ENCODE measurements around the gene COL27A1. TPM values are rescaled to one million over a fixed set of nuclear protein-coding genes. Genes with fewer than 3 reads are reported as not detected.

Gene COL27A1
- total RNA-seq, 2 experiments from 2014 or later: not detected

DNA sequence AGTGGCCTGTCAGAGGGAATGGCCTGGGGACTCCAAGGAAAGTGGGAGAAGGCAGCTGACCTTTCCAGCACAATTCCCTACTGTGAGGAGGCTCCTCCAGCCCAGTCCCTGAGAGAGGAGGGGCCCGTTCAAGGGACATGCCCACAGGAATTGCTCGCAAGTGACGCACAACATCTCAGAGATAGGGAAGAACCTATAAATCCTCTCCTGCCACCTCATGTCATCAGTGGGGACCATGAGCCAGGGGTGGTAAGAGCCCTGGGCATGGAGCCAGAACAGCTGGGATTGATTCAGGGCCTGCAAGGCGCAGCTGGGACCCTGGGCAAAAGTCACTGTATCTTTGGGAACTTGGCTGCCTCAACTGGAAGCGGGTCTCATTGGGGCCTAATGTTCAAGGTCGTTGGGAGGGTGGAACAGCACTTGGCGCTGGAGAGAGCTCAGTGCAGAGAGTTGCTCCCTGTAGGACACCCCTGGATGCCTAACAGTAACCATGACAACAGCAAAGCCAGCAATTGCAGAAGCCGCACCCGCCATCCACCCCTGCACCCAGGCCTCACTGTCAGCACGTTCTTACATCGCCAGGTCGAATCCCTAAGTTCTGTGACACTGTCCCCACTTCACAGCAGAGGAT is 126.3 kb downstream of the COL27A1 start:
- Histone ChIP-seq H3K9me2 (ENCODE audit: insufficient read depth, low read length) (no peaks in the 10 kb centered on the region), H4K20me1 (ENCODE audit: insufficient read depth, low read length) (no peaks in the 10 kb centered on the region), H3K27ac (ENCODE audit: low read depth, low read length, poor library complexity, severe bottlenecking) (no peak overlapping the region), H3K9me3 (ENCODE audit: low read length) (no peaks in the 10 kb centered on the region), H3K4me1 (ENCODE audit: insufficient read depth, low read length, poor library complexity, severe bottlenecking) (no peaks in the 10 kb centered on the region), H3K79me2 (ENCODE audit: insufficient read depth, low read depth, low read length) (no peaks in the 10 kb centered on the region), H2AFZ (ENCODE audit: low read length) (no peak overlapping the region), H3K4me2 (ENCODE audit: low read length) (no peak overlapping the region), H3K4me3 (ENCODE audit: low read depth, low read length, poor library complexity, severe bottlenecking) (no peak overlapping the region), H3K36me3 (ENCODE audit: insufficient read depth, low read length) (no peaks in the 10 kb centered on the region)
- TF ChIP-seq, protein P1, sequence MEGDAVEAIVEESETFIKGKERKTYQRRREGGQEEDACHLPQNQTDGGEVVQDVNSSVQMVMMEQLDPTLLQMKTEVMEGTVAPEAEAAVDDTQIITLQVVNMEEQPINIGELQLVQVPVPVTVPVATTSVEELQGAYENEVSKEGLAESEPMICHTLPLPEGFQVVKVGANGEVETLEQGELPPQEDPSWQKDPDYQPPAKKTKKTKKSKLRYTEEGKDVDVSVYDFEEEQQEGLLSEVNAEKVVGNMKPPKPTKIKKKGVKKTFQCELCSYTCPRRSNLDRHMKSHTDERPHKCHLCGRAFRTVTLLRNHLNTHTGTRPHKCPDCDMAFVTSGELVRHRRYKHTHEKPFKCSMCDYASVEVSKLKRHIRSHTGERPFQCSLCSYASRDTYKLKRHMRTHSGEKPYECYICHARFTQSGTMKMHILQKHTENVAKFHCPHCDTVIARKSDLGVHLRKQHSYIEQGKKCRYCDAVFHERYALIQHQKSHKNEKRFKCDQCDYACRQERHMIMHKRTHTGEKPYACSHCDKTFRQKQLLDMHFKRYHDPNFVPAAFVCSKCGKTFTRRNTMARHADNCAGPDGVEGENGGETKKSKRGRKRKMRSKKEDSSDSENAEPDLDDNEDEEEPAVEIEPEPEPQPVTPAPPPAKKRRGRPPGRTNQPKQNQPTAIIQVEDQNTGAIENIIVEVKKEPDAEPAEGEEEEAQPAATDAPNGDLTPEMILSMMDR (conservative IDR thresholded peaks at IDR 0.05; ENCODE audit: low read length): no peak
- TF ChIP-seq EZH2phosphoT487 (IDR thresholded peaks at IDR 0.05; ENCODE audit: borderline replicate concordance, low read depth, low read length): no peak
- BruUV-seq (replicated peaks): no TSS peak
- POLR2A ChIA-PET: no interaction called here
- DNase-seq (ENCODE audit: low spot score): no peak
- CTCF ChIA-PET (ENCODE audit: unreplicated experiment): no interaction called here
- intact Hi-C loops (cut with micrococcal nuclease; ENCODE audit: unreplicated experiment): no loop called here

DNA sequence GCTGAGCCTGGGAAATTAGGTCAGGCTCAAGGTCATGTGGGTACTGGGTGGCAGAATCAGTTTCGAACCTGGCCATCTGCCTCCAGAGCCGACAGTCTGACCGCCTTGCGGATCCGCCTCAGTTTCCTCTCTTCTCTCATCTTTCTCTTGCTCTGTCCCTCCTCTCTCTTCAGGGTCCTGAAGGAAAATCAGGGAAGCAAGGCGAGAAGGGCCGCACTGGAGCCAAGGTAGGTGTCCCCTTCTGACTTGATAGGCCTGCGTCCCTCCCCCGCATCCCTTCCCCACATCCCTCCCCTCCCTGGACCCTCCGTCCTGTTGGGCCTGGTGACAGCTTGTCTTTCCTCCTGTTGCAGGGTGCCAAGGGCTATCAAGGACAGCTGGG is 126.8 kb downstream of the COL27A1 start:
- Histone ChIP-seq H3K9me3 (ENCODE audit: low read length) (no peaks in the 10 kb centered on the region), H3K4me2 (ENCODE audit: low read length) (no peak overlapping the region), H3K27ac (ENCODE audit: low read depth, low read length, poor library complexity, severe bottlenecking) (no peak overlapping the region), H3K79me2 (ENCODE audit: insufficient read depth, low read depth, low read length) (no peaks in the 10 kb centered on the region), H3K36me3 (ENCODE audit: insufficient read depth, low read length) (no peaks in the 10 kb centered on the region), H4K20me1 (ENCODE audit: insufficient read depth, low read length) (no peaks in the 10 kb centered on the region), H3K4me3 (ENCODE audit: low read depth, low read length, poor library complexity, severe bottlenecking) (no peak overlapping the region), H3K9me2 (ENCODE audit: insufficient read depth, low read length) (no peaks in the 10 kb centered on the region), H2AFZ (ENCODE audit: low read length) (no peak overlapping the region), H3K4me1 (ENCODE audit: insufficient read depth, low read length, poor library complexity, severe bottlenecking) (no peaks in the 10 kb centered on the region)
- POLR2A ChIA-PET: no interaction called here
- intact Hi-C loops (cut with micrococcal nuclease; ENCODE audit: unreplicated experiment): no loop called here
- DNase-seq (ENCODE audit: low spot score): no peak
- TF ChIP-seq, protein P1 (conservative IDR thresholded peaks at IDR 0.05; ENCODE audit: low read length): no peak
- TF ChIP-seq EZH2phosphoT487 (IDR thresholded peaks at IDR 0.05; ENCODE audit: borderline replicate concordance, low read depth, low read length): no peak
- BruUV-seq (replicated peaks): no TSS peak
- CTCF ChIA-PET (ENCODE audit: unreplicated experiment): no interaction called here

DNA sequence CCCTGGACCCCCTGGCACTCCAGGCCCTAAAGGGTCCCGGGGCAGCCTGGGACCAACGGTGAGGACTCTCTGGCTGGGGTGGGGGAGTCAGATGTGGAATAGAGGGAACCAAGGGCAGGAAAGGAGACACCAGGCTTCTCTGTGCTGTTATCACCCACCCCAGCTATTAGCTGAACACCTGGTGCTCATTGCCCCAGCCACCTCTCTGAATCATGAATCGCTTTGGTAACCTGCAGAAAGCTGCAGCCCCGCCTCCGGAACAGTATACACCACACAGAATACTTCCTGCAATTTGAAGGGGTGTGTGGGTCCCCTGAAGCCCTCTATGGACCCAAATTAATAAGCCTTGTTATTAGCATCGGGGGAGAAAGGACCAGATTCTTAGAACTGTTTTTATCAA is 127.2 kb downstream of the COL27A1 start:
- intact Hi-C loops (cut with micrococcal nuclease; ENCODE audit: unreplicated experiment): no loop called here
- POLR2A ChIA-PET: no interaction called here

More for the DNA sequence above, 127.2 kb downstream of the COL27A1 start:
- CTCF ChIA-PET (ENCODE audit: unreplicated experiment): no interaction called here
- DNase-seq (ENCODE audit: low spot score): no peak
- no peaks in the 10 kb centered on the region for H3K36me3 ChIP-seq (ENCODE audit: insufficient read depth, low read length)
- H3K4me3 ChIP-seq (ENCODE audit: low read depth, low read length, poor library complexity, severe bottlenecking): no peak overlapping the region
- no peaks in the 10 kb centered on the region for H3K9me2 ChIP-seq (ENCODE audit: insufficient read depth, low read length)
- H3K9me3 ChIP-seq (ENCODE audit: low read length): no peaks in the 10 kb centered on the region
- no peak overlapping the region for H3K4me2 ChIP-seq (ENCODE audit: low read length)
- H2AFZ ChIP-seq (ENCODE audit: low read length): no peak overlapping the region
- H3K27ac ChIP-seq (ENCODE audit: low read depth, low read length, poor library complexity, severe bottlenecking): no peak overlapping the region
- BruUV-seq (replicated peaks): no TSS peak
- no peaks in the 10 kb centered on the region for H3K79me2 ChIP-seq (ENCODE audit: insufficient read depth, low read depth, low read length)
- no peaks in the 10 kb centered on the region for H3K4me1 ChIP-seq (ENCODE audit: insufficient read depth, low read length, poor library complexity, severe bottlenecking)
- TF ChIP-seq, protein P1 (conservative IDR thresholded peaks at IDR 0.05; ENCODE audit: low read length): no peak
- TF ChIP-seq EZH2phosphoT487 (IDR thresholded peaks at IDR 0.05; ENCODE audit: borderline replicate concordance, low read depth, low read length): no peak
- no peaks in the 10 kb centered on the region for H4K20me1 ChIP-seq (ENCODE audit: insufficient read depth, low read length)
